KMS-11 (cell line): ENCODE results near the gene KRTAP13-2.

Source experiments
- H2AFZ ChIP-seq: fragments of 200-600 bp; sonication (generic); 2 replicates; pipeline ENCODE4 v1.6.1; 2016; ENCODE audit warnings: antibody characterized with exemption, mixed run types, low read depth
- H3K27ac ChIP-seq: fragments of 200-600 bp; sonication (generic); 2 replicates; pipeline ENCODE4 v1.6.1; 2016; ENCODE audit warnings: mild to moderate bottlenecking, mixed run types
- H3K27me3 ChIP-seq: fragments of 200-600 bp; sonication (generic); 2 replicates; pipeline ENCODE4 v1.6.1; 2017; ENCODE audit warnings: mild to moderate bottlenecking, low read depth, mixed run types, moderate library complexity; ENCODE audit not compliant: insufficient read depth
- H3K36me3 ChIP-seq: fragments of 200-600 bp; sonication (generic); 2 replicates; pipeline ENCODE4 v1.6.1; 2017; ENCODE audit warnings: mild to moderate bottlenecking, mixed run types; ENCODE audit not compliant: insufficient read depth
- H3K4me1 ChIP-seq: fragments of 200-600 bp; sonication (generic); 2 replicates; pipeline ENCODE4 v1.6.1; 2016; ENCODE audit warnings: mild to moderate bottlenecking, low read depth, mixed run types; ENCODE audit not compliant: poor library complexity, severe bottlenecking
- H3K4me2 ChIP-seq: fragments of 200-600 bp; sonication (generic); 2 replicates; pipeline ENCODE4 v1.7.0; 2016; ENCODE audit warnings: mild to moderate bottlenecking, mixed run types
- H3K4me3 ChIP-seq: fragments of 200-600 bp; sonication (generic); IDR thresholded peaks from 2 replicates; pipeline ENCODE4 v1.6.1; 2017; ENCODE audit warnings: low read depth, low read length, mixed read lengths; ENCODE audit not compliant: insufficient read depth
- H3K79me2 ChIP-seq: fragments of 200-600 bp; sonication (generic); 2 replicates; pipeline ENCODE4 v1.6.1; 2016; ENCODE audit warnings: low read depth, mixed run types; ENCODE audit not compliant: insufficient read depth
- H3K9ac ChIP-seq: fragments of 200-600 bp; sonication (generic); 2 replicates; pipeline ENCODE4 v1.6.1; 2016; ENCODE audit warnings: mild to moderate bottlenecking, mixed run types
- H4K20me1 ChIP-seq: fragments of 200-600 bp; sonication (generic); 2 replicates; pipeline ENCODE4 v1.6.1; 2016; ENCODE audit warnings: mild to moderate bottlenecking, mixed run types; ENCODE audit not compliant: insufficient read depth
- TF ChIP-seq, protein P1 (sequence below): fragments of 200-600 bp; sonication (generic); conservative IDR thresholded peaks from 2 replicates; pipeline ENCODE4 v1.6.1; 2017; ENCODE audit warnings: low read depth, mild to moderate bottlenecking, antibody characterized with exemption, low read length, moderate library complexity, mixed read lengths

Gene KRTAP13-2

DNA sequence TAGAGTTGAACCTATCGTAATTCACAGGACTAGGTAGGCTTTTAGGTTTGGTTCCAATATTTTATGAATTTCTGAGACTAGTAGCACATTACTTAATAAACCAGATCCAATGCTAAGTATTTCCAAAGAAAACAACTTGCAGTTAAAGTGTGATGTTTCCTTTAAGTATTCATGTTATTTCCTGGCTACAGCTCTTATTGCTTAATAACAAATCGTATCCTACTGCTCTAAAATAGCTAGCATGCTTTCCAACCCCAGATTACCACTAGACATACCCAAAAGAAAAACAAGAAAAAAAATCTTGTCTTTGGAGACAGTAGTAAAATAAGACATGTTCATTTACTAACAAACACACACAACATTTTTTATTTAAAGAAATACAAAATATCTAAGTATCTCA lies 35.5 kb downstream of the KRTAP13-2 start:
- H3K4me2 ChIP-seq: no peak overlapping the region
- no peak overlapping the region for H3K4me3 ChIP-seq
- H3K36me3 ChIP-seq: no peaks in the 10 kb centered on the region
- TF ChIP-seq, protein P1, sequence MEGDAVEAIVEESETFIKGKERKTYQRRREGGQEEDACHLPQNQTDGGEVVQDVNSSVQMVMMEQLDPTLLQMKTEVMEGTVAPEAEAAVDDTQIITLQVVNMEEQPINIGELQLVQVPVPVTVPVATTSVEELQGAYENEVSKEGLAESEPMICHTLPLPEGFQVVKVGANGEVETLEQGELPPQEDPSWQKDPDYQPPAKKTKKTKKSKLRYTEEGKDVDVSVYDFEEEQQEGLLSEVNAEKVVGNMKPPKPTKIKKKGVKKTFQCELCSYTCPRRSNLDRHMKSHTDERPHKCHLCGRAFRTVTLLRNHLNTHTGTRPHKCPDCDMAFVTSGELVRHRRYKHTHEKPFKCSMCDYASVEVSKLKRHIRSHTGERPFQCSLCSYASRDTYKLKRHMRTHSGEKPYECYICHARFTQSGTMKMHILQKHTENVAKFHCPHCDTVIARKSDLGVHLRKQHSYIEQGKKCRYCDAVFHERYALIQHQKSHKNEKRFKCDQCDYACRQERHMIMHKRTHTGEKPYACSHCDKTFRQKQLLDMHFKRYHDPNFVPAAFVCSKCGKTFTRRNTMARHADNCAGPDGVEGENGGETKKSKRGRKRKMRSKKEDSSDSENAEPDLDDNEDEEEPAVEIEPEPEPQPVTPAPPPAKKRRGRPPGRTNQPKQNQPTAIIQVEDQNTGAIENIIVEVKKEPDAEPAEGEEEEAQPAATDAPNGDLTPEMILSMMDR: no peak
- no peaks in the 10 kb centered on the region for H3K4me1 ChIP-seq
- no peak overlapping the region for H2AFZ ChIP-seq
- H3K27ac ChIP-seq: no peak overlapping the region
- no peaks in the 10 kb centered on the region for H4K20me1 ChIP-seq
- H3K79me2 ChIP-seq: no peaks in the 10 kb centered on the region
- H3K9ac ChIP-seq: no peak overlapping the region
- H3K27me3 ChIP-seq: no peaks in the 10 kb centered on the region

DNA sequence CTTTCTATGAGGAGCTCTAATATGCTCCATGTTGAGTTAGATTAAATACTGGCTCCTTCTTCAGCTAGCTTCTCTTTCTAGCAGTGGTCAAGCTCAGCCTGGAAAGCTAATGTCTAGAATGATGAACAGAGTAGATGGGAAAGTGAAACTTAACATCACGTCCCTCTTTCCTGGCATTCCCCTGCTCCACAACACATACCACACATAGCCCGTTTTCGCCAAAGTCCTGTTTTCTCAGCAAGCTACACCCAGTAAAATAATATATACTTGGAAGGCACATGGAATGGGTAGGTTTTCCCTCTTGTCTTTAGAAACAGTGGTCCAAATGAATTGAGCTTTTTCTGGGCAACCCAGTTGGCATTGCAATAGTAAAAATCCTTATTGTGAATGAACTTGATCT lies 38.3 kb downstream of the KRTAP13-2 start:
- Histone ChIP-seq H3K4me1 (no peaks in the 10 kb centered on the region), H3K79me2 (no peaks in the 10 kb centered on the region), H3K4me3 (no peak overlapping the region), H3K27me3 (no peaks in the 10 kb centered on the region), H4K20me1 (no peaks in the 10 kb centered on the region), H2AFZ (no peak overlapping the region), H3K36me3 (no peaks in the 10 kb centered on the region), H3K4me2 (no peak overlapping the region), H3K27ac (no peak overlapping the region), H3K9ac (no peak overlapping the region)
- TF ChIP-seq, protein P1: no peak

DNA sequence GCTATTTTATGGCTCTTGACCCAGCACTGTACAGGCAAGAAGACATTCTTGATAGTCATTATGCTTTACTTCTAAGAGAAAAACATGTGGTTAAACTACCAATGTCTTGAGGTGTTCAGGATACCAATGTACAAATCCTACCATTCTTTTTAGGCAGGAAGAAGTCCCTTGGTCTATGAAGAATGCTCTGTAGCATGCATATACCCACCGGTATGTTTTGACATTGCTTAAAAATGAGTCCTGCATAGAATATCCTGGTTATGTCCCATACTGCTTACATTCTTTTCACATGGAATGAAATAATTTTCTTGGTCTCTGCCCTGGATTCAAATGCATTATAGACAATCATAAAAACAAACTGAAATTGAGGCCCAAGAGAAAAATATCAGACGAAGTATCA lies 39.4 kb downstream of the KRTAP13-2 start:
- TF ChIP-seq, protein P1: no peak
- Histone ChIP-seq H4K20me1 (no peaks in the 10 kb centered on the region), H3K27ac (no peak overlapping the region), H3K4me1 (no peaks in the 10 kb centered on the region), H3K79me2 (no peaks in the 10 kb centered on the region), H3K9ac (no peak overlapping the region), H2AFZ (no peak overlapping the region), H3K4me3 (no peak overlapping the region), H3K36me3 (no peaks in the 10 kb centered on the region), H3K27me3 (no peaks in the 10 kb centered on the region), H3K4me2 (no peak overlapping the region)

DNA sequence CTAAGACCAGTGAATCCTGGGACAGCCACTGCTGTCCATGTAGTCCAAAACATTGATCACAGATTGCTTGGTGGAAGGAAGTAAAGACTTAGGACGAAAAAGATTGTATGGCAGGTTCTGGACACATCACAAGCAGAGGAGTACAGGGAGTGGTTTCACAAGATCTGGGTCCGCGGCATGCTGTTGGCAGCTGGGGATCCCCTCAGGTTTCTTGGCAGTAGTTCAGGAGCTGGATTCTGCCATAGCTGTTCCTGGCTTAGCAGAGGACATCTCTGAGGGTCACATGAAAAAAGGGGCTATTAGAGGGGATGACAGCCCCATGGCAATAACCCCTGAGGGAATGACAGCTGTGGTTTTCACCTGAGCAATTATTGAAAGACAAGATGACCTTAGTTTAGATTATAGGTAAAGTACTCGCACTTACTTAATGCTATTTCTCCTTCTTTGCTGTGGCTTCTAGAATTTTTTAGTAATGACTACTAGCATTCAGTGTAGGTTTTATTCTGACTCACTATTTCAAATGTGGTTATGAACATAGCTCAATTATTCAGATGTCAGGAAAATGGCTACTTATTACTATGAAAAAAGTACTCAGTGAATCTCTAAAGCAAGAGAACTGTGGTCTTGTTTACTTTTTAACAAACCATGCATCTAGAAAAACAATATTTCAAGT lies 42.7 kb downstream of the KRTAP13-2 start:
- no peak overlapping the region for H2AFZ ChIP-seq

More for the DNA sequence above, 42.7 kb downstream of the KRTAP13-2 start:
- Histone ChIP-seq H3K36me3 (no peaks in the 10 kb centered on the region), H4K20me1 (no peaks in the 10 kb centered on the region), H3K27ac (no peak overlapping the region), H3K27me3 (no peaks in the 10 kb centered on the region), H3K9ac (no peak overlapping the region), H3K4me3 (no peak overlapping the region), H3K4me2 (no peak overlapping the region), H3K4me1 (no peaks in the 10 kb centered on the region), H3K79me2 (no peaks in the 10 kb centered on the region)
- TF ChIP-seq, protein P1: no peak
